NAMALWA (cell line): ENCODE results near the gene CUL4A.
A peak's percentile ranks its signal among the peaks of the same experiment; 100 is the strongest.
"Not testable (repeated sequence)": the region's sequence is repeated elsewhere in the genome, so short reads cannot be mapped to it uniquely, and the experiment has no call there.

Source experiments
- DNase-seq: peaks from one replicate; pipeline ENCODE4 v3.0.0-alpha.2; 2015; ENCODE audit warnings: low spot score

CUL4A gene

GRCh38 chr13:113239357-113239756, 29.9 kb downstream of the CUL4A start:
- DNase-seq = no peak

GRCh38 chr13:113239986-113240385, 30.6 kb downstream of the CUL4A start:
- no peak for DNase-seq

- DNase-seq = not testable (repeated sequence)
These were observed 32.2 kb downstream of the CUL4A start for GRCh38 chr13:113241623-113242022.

GRCh38 chr13:113243847-113244246, 34.4 kb downstream of the CUL4A start:
- DNase-seq = no peak

GRCh38 chr13:113245849-113246796, 36.7 kb downstream of the CUL4A start:
- DNase-seq = no peak

- no peak for DNase-seq
These were observed 43.2 kb downstream of the CUL4A start for GRCh38 chr13:113252516-113253095.

GRCh38 chr13:113257908-113258307, 48.5 kb downstream of the CUL4A start:
- not testable (repeated sequence) for DNase-seq

- DNase-seq = no peak
These were observed 49.1 kb downstream of the CUL4A start for GRCh38 chr13:113258321-113259054.

GRCh38 chr13:113260996-113261395, 51.6 kb downstream of the CUL4A start:
- no peak for DNase-seq

- DNase-seq = not testable (repeated sequence)
These were observed 53.6 kb downstream of the CUL4A start for GRCh38 chr13:113263016-113263415.

- no peak for DNase-seq
These were observed 58.4 kb downstream of the CUL4A start for GRCh38 chr13:113267642-113268405.

- DNase-seq = no peak
These were observed 62.6 kb downstream of the CUL4A start for GRCh38 chr13:113272031-113272430.

- no peak for DNase-seq
These were observed 63.3 kb downstream of the CUL4A start for GRCh38 chr13:113272701-113273181.

GRCh38 chr13:113273321-113273720, 63.9 kb downstream of the CUL4A start:
- no peak for DNase-seq

- DNase-seq = no peak
These were observed 64.6 kb downstream of the CUL4A start for GRCh38 chr13:113273851-113274590.

- no peak for DNase-seq
These were observed 65.3 kb downstream of the CUL4A start for GRCh38 chr13:113274721-113275120.

- DNase-seq = peak; percentile 82
These were observed 66.0 kb downstream of the CUL4A start for GRCh38 chr13:113275387-113275786.

GRCh38 chr13:113280126-113280525, 70.7 kb downstream of the CUL4A start:
- no peak for DNase-seq

- no peak for DNase-seq
These were observed 74.5 kb downstream of the CUL4A start for GRCh38 chr13:113283904-113284303.

- DNase-seq = peak; percentile 41
These were observed 79.5 kb downstream of the CUL4A start for GRCh38 chr13:113288880-113289279.

- DNase-seq = no peak
These were observed 81.7 kb downstream of the CUL4A start for GRCh38 chr13:113291129-113291528.
